IMR-90 (cell line): Measurements from ENCODE around the gene PLAGL1. TPM values are rescaled to one million over a fixed set of nuclear protein-coding genes. Genes with fewer than 3 reads are reported as not detected.
A peak's percentile ranks its signal among the peaks of the same experiment; 100 is the strongest.

Experiments
- ATAC-seq: fragments of 200-7000 bp; cut with Tn5 transposase; 2 replicates; pipeline ENCODE4 v1.9.1; 2020; ENCODE audit warnings: low read depth, mild to moderate bottlenecking, moderate library complexity
- BruUV-seq: library from RNA; stranded (reverse); fragments of 400-500 nt; replicated peaks from 2 replicates; lab custom pipeline; 2021; lab: Mats Ljungman, UMichigan
- CTCF ChIA-PET: fragments of 300-600 bp; formaldehyde crosslinking; extraction: SDS; loops from one replicate; lab custom pipeline; 2021; ENCODE audit warnings: antibody characterized with exemption; lab: Yijun Ruan, JAX
- POLR2A ChIA-PET: fragments of 300-600 bp; sonication (Branson Sonifier 250); formaldehyde crosslinking; loops from one replicate; lab custom pipeline; 2022; ENCODE audit warnings: antibody characterized with exemption; ENCODE audit not compliant: unreplicated experiment; lab: Charles Lee
- DNase-seq: peaks from one replicate; pipeline ENCODE4 v3.0.0; 2013
- H2AFZ ChIP-seq: replicated peaks from 2 replicates; pipeline ENCODE3; 2013; ENCODE audit warnings: low read length, mild to moderate bottlenecking; ENCODE audit not compliant: poor library complexity
- H2AK5ac ChIP-seq: 2 replicates; pipeline ENCODE4 v1.6.1; 2013; ENCODE audit warnings: low read depth, low read length, inconsistent platforms
- H2AK9ac ChIP-seq: replicated peaks from 2 replicates; pipeline ENCODE3; 2013; ENCODE audit warnings: mild to moderate bottlenecking, low read depth, low read length, moderate library complexity; ENCODE audit not compliant: poor library complexity
- H2BK120ac ChIP-seq: 2 replicates; pipeline ENCODE4 v1.6.1; 2013; ENCODE audit warnings: low read depth, low read length, inconsistent platforms
- H2BK15ac ChIP-seq: 3 replicates; pipeline ENCODE4 v1.6.1; 2013; ENCODE audit warnings: low read depth, low read length, inconsistent platforms
- H2BK20ac ChIP-seq: 2 replicates; pipeline ENCODE4 v1.6.1; 2013; ENCODE audit warnings: low read depth, mild to moderate bottlenecking, inconsistent platforms, low read length, moderate library complexity
- H2BK5ac ChIP-seq: 2 replicates; pipeline ENCODE4 v1.6.1; 2013; ENCODE audit warnings: mild to moderate bottlenecking, low read depth, low read length, inconsistent platforms; ENCODE audit not compliant: poor library complexity, severe bottlenecking
- H3K14ac ChIP-seq: replicated peaks from 2 replicates; pipeline ENCODE4 v1.6.1; 2013; ENCODE audit warnings: low read depth, low read length, inconsistent platforms
- H3K18ac ChIP-seq: 2 replicates; pipeline ENCODE4 v1.6.1; 2013; ENCODE audit warnings: low read depth, low read length, control low read depth
- H3K23ac ChIP-seq: 2 replicates; pipeline ENCODE4 v1.6.1; 2013; ENCODE audit warnings: low read depth, low read length, inconsistent platforms
- H3K27ac ChIP-seq: 2 replicates; pipeline ENCODE4 v1.5.1; 2013; ENCODE audit warnings: mild to moderate bottlenecking, control low read depth, low read length; ENCODE audit not compliant: insufficient read depth
- H3K27me3 ChIP-seq: 2 replicates; pipeline ENCODE4 v1.6.1; 2013; ENCODE audit warnings: low read length; ENCODE audit not compliant: control insufficient read depth, insufficient read depth
- H3K36me3 ChIP-seq: 2 replicates; pipeline ENCODE4 v1.6.1; 2013; ENCODE audit warnings: low read length, mixed read lengths; ENCODE audit not compliant: control insufficient read depth, insufficient read depth
- H3K4ac ChIP-seq: 2 replicates; pipeline ENCODE4 v1.6.1; 2013; ENCODE audit warnings: low read depth, low read length, inconsistent platforms
- H3K4me1 ChIP-seq: 2 replicates; pipeline ENCODE4 v1.6.1; 2013; ENCODE audit warnings: low read length, mixed read lengths; ENCODE audit not compliant: control insufficient read depth, insufficient read depth
- H3K4me2 ChIP-seq: 2 replicates; pipeline ENCODE4 v1.6.1; 2013; ENCODE audit warnings: low read depth, mild to moderate bottlenecking, control low read depth, low read length, moderate library complexity
- H3K4me3 ChIP-seq: 2 replicates; pipeline ENCODE4 v1.5.1; 2013; ENCODE audit warnings: low read depth, mild to moderate bottlenecking, control low read depth, low read length, moderate library complexity; ENCODE audit not compliant: insufficient read depth
- H3K56ac ChIP-seq: 2 replicates; pipeline ENCODE4 v1.6.1; 2013; ENCODE audit warnings: low read length, inconsistent platforms; ENCODE audit not compliant: insufficient read depth; ENCODE audit errors: extremely low read depth
- H3K79me1 ChIP-seq, 2 experiments: 2 replicates each; pipeline ENCODE4 v1.6.1; 2013; ENCODE audit warnings: low read length in 2 of 2, inconsistent platforms in 1 of 2, low read depth in 1 of 2
- H3K9ac ChIP-seq: 2 replicates; pipeline ENCODE4 v1.6.1; 2013; ENCODE audit warnings: low read depth, low read length, control low read depth
- H3K9me1 ChIP-seq: 2 replicates; pipeline ENCODE4 v1.6.1; 2013; ENCODE audit warnings: low read length, inconsistent platforms; ENCODE audit not compliant: insufficient read depth
- H3K9me3 ChIP-seq: 2 replicates; pipeline ENCODE4 v1.6.1; 2013; ENCODE audit warnings: low read length; ENCODE audit not compliant: control insufficient read depth, insufficient read depth
- H4K20me1 ChIP-seq: 2 replicates; pipeline ENCODE4 v1.6.1; 2013; ENCODE audit warnings: low read length, inconsistent platforms; ENCODE audit not compliant: insufficient read depth
- H4K5ac ChIP-seq: 2 replicates; pipeline ENCODE4 v1.6.1; 2013; ENCODE audit warnings: mild to moderate bottlenecking, low read depth, low read length, control low read depth
- H4K8ac ChIP-seq, 2 experiments: 2 replicates each; pipeline ENCODE4 v1.6.1; 2013; ENCODE audit warnings: low read depth in 2 of 2, low read length in 2 of 2, control low read depth in 1 of 2, inconsistent platforms in 1 of 2
- H4K91ac ChIP-seq: 2 replicates; pipeline ENCODE4 v1.6.1; 2013; ENCODE audit warnings: low read depth, low read length, inconsistent platforms; ENCODE audit not compliant: insufficient read depth
- BHLHE40 ChIP-seq: fragments of 150-350 bp; IDR thresholded peaks from 2 replicates; pipeline ENCODE4 v1.6.1; 2016; ENCODE audit warnings: mild to moderate bottlenecking, low read depth, low read length
- CEBPB ChIP-seq: IDR thresholded peaks from 2 replicates; pipeline ENCODE4 v1.6.1; 2012; ENCODE audit warnings: low read depth, low read length, improper control_type of control experiment
- CHD1 ChIP-seq: IDR thresholded peaks from 2 replicates; pipeline ENCODE4 v1.6.1; 2012; ENCODE audit warnings: low read depth, low read length, improper control_type of control experiment
- CTCF ChIP-seq: conservative IDR thresholded peaks from 2 replicates; pipeline ENCODE4 v1.5.1; 2012; ENCODE audit warnings: mild to moderate bottlenecking, low read depth, low read length, improper control_type of control experiment
- FOS ChIP-seq: fragments of 150-350 bp; IDR thresholded peaks from 2 replicates; pipeline ENCODE4 v1.6.1; 2016; ENCODE audit warnings: low read depth, low read length
- MAFK ChIP-seq: IDR thresholded peaks from 2 replicates; pipeline ENCODE4 v1.6.1; 2012; ENCODE audit warnings: low read depth, low read length, improper control_type of control experiment
- MAZ ChIP-seq: IDR thresholded peaks from 2 replicates; pipeline ENCODE4 v1.6.1; 2012; ENCODE audit warnings: low read depth, mild to moderate bottlenecking, low read length, improper control_type of control experiment, moderate library complexity, borderline replicate concordance
- MXI1 ChIP-seq: IDR thresholded peaks from 2 replicates; pipeline ENCODE4 v1.6.1; 2012; ENCODE audit warnings: low read depth, mild to moderate bottlenecking, low read length, moderate library complexity, borderline replicate concordance
- NFE2L2 ChIP-seq: fragments of 150-350 bp; IDR thresholded peaks from 2 replicates; pipeline ENCODE4 v1.6.1; 2016; ENCODE audit warnings: low read depth, mild to moderate bottlenecking, low read length
- POLR2A ChIP-seq: IDR thresholded peaks from 2 replicates; pipeline ENCODE4 v1.6.1; 2012; ENCODE audit warnings: mild to moderate bottlenecking, low read depth, low read length
- RAD21 ChIP-seq: IDR thresholded peaks from 2 replicates; pipeline ENCODE4 v1.6.1; 2012; ENCODE audit warnings: low read length, improper control_type of control experiment
- RCOR1 ChIP-seq: IDR thresholded peaks from 2 replicates; pipeline ENCODE4 v1.6.1; 2012; ENCODE audit warnings: mild to moderate bottlenecking, low read length, improper control_type of control experiment; ENCODE audit not compliant: insufficient replicate concordance
- RFX5 ChIP-seq: IDR thresholded peaks from 2 replicates; pipeline ENCODE4 v1.8.0; 2012; ENCODE audit warnings: low read depth, mild to moderate bottlenecking, low read length, moderate library complexity
- SMC3 ChIP-seq: fragments of 150-350 bp; IDR thresholded peaks from 2 replicates; pipeline ENCODE4 v1.6.1; 2016; ENCODE audit warnings: low read depth, mild to moderate bottlenecking, antibody characterized with exemption, low read length, moderate library complexity
- USF2 ChIP-seq: fragments of 150-350 bp; IDR thresholded peaks from 2 replicates; pipeline ENCODE4 v1.6.1; 2017; ENCODE audit warnings: mild to moderate bottlenecking, antibody characterized with exemption, low read length, low read depth
- WGBS, 2 experiments: methylation state at CpG; one replicate each; pipeline versions ENCODE4 v1.1.5 to v1.1.7; 2013; ENCODE audit warnings: missing lambda C conversion rate in 2 of 2; ENCODE audit not compliant: insufficient read length in 1 of 2; ENCODE audit errors: extremely low coverage in 2 of 2; 5-methylcytosine and 5-hydroxymethylcytosine counted together
- dilution Hi-C: fragments of 300-500 bp; cut with HindIII; formaldehyde crosslinking; loops from one replicate; pipeline ENCODE4 v1.14.3; 2018; ENCODE audit warnings: low sequenced_read_pairs; ENCODE audit not compliant: unreplicated experiment
- in situ Hi-C: fragments of 300-500 bp; cut with MboI; formaldehyde crosslinking; loops from 3 replicates; pipeline ENCODE4 v1.14.3; 2019; ENCODE audit warnings: low sequenced_read_pairs, inconsistent platforms, mixed read lengths
- intact Hi-C: fragments of 100-400 bp; cut with micrococcal nuclease; formaldehyde crosslinking; loops from 2 replicates; pipeline ENCODE4 v1.10.0; 2022
- polyA plus RNA-seq, 3 experiments: library from polyadenylated mRNA; depleted of rRNA; stranded (reverse); fragments of >200 nt; gene quantifications; 2 replicates each; pipeline ENCODE4 v1.2.3, GENCODE V29; 2012; ENCODE audit warnings: low replicate concordance in 1 of 3
- total RNA-seq: library from RNA; depleted of rRNA; stranded (reverse); fragments of >200 nt; gene quantifications from 2 replicates; pipeline ENCODE4 v1.2.3, GENCODE V29; 2012
- TF ChIP-seq, protein P1 (sequence below): fragments of 150-350 bp; IDR thresholded peaks from 2 replicates; pipeline ENCODE4 v1.6.1; 2016; ENCODE audit warnings: low read depth, mild to moderate bottlenecking, low read length, moderate library complexity, borderline replicate concordance

The PLAGL1 gene
- total and polyA plus RNA-seq, 2 of the 4 experiments (the other 2 are of a cell fraction), result 23.3 to 73.8 TPM

GRCh38 chr6:144008846-144009245 lies 787 bp upstream of the PLAGL1 start:
- WGBS, 2 experiments, result no CpG with 5 or more reads among the region's 9 CpGs

More at GRCh38 chr6:144008846-144009245, 787 bp upstream of the PLAGL1 start:
- DNase-seq, result no peak
- Histone ChIP-seq H3K4ac (no peak overlapping the region), H2BK5ac (no peak overlapping the region), H3K9ac (no peak overlapping the region), H3K9me1 (no peaks in the 10 kb centered on the region), H3K4me3 (no peak overlapping the region; the same call in 1 of the 2 replicates), H4K8ac (peak overlapping the region; percentile 70 to 84; a peak in 2 of 4 replicates), H3K79me1 (peaks cover 0 to 5% of the 10 kb centered on the region in 2 experiments; a peak in 1 of 4 replicates), H3K9me3 (no peaks in the 10 kb centered on the region), H3K4me2 (no peak overlapping the region), H4K91ac (0 out of 2 replicates have a peak overlapping the region, but pooled peaks have one; percentile 22), H3K23ac (no peak overlapping the region), H3K56ac (no peak overlapping the region), H2BK120ac (no peak overlapping the region), H4K20me1 (no peaks in the 10 kb centered on the region), H3K36me3 (no peaks in the 10 kb centered on the region), H3K27me3 (no peaks in the 10 kb centered on the region), H3K18ac (no peak overlapping the region), H2AFZ (peak overlapping the region; percentile 91), H2BK20ac (no peak overlapping the region), H2AK9ac (no peak overlapping the region), H2AK5ac (no peak overlapping the region), H3K27ac (no peak overlapping the region), H3K14ac (no peak overlapping the region), H2BK15ac (no peak overlapping the region), H3K4me1 (no peaks in the 10 kb centered on the region; the same call in 1 of the 2 replicates), H4K5ac (peak overlapping the region; percentile 88; the same call in 1 of the 2 replicates)
- no peak for TF ChIP-seq RAD21
- TF ChIP-seq SMC3, result no peak
- TF ChIP-seq MAFK, result no peak
- no peak for TF ChIP-seq CHD1
- no peak for TF ChIP-seq USF2
- TF ChIP-seq, protein P1, sequence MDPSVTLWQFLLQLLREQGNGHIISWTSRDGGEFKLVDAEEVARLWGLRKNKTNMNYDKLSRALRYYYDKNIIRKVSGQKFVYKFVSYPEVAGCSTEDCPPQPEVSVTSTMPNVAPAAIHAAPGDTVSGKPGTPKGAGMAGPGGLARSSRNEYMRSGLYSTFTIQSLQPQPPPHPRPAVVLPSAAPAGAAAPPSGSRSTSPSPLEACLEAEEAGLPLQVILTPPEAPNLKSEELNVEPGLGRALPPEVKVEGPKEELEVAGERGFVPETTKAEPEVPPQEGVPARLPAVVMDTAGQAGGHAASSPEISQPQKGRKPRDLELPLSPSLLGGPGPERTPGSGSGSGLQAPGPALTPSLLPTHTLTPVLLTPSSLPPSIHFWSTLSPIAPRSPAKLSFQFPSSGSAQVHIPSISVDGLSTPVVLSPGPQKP, result no peak
- no peak for TF ChIP-seq MAZ
- no peak for TF ChIP-seq RCOR1
- no peak for TF ChIP-seq FOS
- TF ChIP-seq NFE2L2, result no peak
- TF ChIP-seq RFX5, result no peak
- no peak for TF ChIP-seq CTCF
- no peak for TF ChIP-seq BHLHE40
- TF ChIP-seq CEBPB, result no peak
- no peak for TF ChIP-seq MXI1
- TF ChIP-seq POLR2A, result no peak
- no peak for ATAC-seq
- intact Hi-C loops, result loop anchor here (5.0 kb wide), 1 partner anchor 37 kb away; no protein-coding TSS in a partner anchor
- in situ Hi-C loops, result loop anchor here (25.0 kb wide), 1 partner anchor 1322 kb away; no protein-coding TSS in a partner anchor
- CTCF ChIA-PET, result no interaction called here
- POLR2A ChIA-PET, result no interaction called here
- dilution Hi-C loops, result no loop called here
- BruUV-seq, result no TSS peak
